Measurements from ENCODE around the gene PTPRG.

Gene PTPRG

DNA sequence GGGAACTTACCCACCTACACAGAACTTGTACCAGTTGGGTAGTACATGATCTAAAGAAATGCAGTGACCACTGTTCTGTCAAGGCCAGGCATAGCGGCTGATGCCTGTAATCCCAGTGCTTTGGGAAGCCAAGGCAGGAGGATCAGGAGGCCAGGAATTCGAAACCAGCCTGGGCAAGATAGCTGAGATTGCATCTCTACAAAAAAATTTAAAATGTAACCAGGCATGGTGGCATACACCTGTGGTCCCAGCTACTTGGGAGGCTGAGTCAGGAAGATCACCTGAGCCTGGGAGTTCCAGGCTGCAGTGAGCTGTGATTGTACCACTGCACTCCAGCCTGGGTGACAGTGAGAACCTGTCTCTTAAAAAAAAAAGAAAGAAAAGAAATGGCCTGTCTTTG lies 491.0 kb downstream of the PTPRG start:
- DNase-seq (ENCODE audit: low read depth in 2 of 2) = no peak

DNA sequence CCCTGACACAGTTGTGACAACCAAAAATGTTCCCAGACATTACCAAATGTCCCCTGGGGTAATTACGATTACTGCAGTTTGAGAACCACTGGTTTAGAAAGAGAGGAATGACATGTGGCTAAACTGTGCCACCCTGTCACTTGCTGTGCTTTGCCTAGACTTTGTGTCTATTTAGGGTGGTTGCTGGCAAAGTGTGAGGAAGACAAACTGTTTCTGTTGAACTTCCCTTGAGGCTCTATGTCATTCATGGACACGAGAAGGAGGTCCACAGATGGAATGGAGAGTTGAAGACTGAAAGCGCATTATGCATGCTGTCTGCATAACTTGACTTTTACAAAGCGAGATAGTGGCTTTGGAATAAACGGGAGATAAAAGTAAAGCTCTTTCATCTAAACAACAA lies 495.3 kb downstream of the PTPRG start:
- no peak for DNase-seq (ENCODE audit: low read depth in 2 of 2)

DNA sequence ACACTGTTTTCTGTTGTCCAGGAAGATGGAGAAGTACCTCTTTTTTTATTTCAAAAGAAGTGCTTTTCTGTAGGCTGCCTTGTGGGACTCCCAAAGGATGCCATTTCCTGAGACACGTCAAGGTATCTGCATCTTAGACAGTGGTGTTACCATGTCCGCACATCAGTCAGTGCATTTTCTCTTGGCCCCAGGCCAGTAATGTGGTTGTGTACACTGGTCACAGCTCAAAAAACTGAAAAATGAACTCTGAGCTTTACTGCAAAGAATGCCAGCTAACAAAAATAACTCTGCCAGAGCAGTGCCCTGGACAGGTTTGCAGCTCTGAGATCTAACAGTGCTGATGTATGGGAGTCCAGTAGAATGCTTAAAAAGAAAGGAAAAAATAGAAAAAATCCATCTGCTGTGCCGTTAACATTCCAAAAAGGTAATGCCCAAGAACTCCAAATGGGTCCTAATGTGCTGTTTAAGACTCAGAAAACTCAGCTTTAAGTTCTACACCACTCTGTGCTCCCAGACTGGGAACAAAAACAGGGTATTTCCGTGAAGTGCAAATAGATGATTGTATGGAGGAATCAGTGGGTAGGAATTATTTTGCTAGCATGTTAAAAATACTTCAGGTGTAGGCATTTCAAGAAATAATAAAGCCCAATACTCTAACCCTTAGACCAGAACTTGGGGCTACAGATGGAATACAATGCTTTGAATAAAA lies 496.1 kb downstream of the PTPRG start:
- DNase-seq (ENCODE audit: low read depth in 2 of 2) = no peak

DNA sequence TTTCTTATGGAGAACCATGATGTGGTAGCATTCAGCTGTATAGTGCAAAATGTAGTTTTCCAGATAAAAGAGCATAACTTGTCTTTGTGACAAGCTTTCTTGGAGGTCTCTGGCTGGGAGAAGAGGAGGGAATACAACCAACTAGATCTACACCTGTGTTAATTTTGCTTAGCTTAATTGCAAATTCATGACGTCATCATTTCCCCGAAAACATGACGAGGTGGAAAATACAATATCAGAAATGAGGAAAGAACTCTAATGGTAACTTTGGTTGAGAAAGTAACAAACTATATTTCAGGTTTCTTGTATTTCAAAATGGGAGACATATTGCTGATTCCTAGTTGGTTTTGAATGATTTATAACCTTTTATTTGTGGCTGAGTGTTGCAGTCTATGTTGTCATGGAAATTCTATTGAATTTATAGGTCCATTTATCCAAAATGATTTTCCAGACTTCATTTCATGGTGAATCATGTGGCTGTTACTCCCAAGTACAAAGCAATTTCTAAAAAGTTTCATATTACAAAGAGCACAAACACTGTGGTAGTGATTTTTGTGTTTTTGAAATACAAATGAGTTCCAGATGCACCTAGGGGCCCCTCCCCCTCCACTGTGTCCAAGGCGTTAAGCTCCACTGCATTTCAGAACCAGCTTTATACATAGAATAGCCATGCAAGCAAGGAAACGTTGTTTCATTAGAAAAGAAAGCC lies 504.8 kb downstream of the PTPRG start:
- DNase-seq (ENCODE audit: low read depth in 2 of 2) = no peak

DNA sequence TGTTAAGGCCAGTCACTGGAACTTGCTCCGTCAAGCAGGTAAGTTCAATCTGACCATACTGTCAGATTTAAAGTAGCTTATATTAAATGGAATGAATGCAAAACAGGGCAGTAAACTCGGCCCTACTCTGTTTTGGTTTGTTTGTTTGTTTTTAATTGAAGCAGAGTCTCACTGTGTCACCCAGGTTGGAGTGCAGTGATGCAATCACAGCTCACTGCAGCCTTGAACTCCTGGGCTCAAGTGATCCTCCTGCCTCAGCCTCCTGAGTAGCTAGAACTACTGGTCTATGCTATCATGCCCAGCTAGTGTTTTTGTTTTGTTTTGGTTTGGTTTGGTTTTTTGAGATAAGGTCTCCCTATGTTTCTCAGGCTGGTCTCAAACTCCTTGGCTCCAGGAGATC lies 507.0 kb downstream of the PTPRG start:
- DNase-seq (ENCODE audit: low read depth in 2 of 2) = no peak

DNA sequence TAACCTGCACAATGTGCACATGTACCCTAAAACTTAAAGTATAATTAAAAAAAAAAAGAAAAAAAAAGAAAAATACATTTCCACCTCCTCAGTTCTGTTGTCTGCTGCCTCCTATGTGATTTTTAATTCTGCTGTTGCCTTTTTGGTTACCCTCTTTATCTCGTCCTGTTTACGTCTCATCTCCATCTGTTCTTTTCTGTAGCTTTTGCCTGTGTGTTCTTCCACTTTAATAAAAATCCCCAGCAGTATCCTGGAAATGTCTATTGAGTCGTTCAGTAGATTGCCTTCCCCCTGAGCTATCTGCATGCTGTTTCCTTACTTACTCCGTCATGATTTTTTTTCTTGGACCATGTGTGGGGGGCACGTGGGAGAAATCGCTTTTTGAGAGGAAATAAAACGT lies 509.5 kb downstream of the PTPRG start:
- no peak for DNase-seq (ENCODE audit: low read depth in 2 of 2)

DNA sequence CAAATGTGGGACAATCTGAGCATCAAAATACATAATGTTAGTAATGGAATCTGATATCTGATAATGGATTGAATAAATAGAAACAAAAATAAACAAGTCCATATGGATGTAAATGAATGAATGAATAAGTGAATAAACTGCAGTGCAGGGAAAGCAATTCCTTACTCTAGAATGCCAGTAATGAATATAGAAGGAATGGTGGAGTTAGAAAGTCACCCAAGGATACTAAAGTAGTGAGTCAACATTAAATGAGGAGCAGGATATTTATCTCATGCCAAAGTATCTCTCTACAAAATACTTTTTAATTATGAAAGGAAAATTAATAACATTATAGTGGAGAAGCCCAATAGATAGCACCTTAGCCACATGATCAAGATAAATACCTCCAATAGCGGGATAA lies 511.7 kb downstream of the PTPRG start:
- DNase-seq (ENCODE audit: low read depth in 2 of 2) = no peak

DNA sequence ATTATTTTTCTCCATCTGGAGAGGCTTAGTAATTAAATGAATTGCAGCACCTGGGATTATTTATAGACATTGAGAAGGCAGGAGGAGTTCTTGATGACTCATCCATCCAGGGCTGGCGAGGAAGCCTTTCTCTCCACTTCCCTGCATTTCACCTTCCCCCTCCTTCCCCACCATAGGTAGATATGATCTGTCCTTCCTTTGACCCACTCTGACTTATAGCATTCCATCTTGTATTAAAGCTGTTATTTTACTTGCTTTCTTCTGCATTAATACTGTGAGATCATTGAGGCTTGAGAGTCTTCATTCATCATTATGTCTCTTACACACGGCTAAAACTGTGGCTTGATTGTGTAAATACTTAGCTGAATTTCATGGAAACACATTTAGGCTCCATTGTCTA lies 523.2 kb downstream of the PTPRG start:
- no peak for DNase-seq (ENCODE audit: low read depth in 2 of 2)

DNA sequence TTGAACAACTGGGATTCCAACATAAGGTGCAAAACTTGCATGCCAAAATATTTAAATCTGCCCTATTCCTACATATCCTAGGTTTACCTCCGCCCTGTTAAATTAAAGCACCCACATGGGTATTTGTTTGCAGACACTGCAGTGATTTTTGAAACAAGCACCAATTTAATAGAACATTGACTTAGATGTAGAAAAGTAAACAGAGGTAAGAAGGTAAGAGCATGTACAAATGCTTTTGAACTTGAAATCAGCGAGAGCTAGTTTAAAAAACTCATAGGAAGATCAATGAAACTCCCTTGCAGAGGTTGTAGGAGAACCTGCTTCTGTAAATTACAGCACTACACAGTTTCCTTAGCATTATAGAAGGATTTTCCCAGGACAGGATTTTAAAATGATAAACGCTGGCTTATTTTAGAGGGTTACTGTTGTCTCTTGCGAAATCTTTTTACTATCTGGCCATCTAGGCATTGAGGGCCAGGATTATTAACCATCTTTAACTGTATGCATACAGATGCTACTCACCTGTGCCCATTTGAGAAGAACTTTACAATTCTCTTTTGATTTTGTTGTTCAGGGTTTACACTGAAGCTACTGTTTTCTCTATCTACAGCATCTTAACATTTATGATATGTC lies 527.2 kb downstream of the PTPRG start:
- DNase-seq (ENCODE audit: low read depth in 2 of 2) = no peak

DNA sequence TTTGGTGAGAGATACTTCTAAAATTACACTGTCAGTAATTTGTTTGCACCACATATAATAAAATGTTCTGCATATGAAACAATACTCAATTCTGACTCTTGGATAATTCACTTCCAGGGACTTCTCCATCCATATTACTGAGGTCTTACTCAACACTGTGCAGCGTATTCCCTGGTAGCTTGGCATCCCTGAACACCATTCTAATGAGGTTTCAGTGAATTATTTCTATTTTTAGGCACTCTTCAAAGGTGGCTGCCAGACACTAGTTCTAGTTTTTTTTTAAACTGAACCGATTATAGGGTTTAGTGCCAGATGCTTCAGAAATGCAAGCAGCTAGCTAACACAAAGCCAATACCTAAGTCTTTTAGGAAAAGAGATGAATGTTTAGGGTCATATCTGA lies 528.7 kb downstream of the PTPRG start:
- DNase-seq (ENCODE audit: low read depth in 2 of 2) = no peak

DNA sequence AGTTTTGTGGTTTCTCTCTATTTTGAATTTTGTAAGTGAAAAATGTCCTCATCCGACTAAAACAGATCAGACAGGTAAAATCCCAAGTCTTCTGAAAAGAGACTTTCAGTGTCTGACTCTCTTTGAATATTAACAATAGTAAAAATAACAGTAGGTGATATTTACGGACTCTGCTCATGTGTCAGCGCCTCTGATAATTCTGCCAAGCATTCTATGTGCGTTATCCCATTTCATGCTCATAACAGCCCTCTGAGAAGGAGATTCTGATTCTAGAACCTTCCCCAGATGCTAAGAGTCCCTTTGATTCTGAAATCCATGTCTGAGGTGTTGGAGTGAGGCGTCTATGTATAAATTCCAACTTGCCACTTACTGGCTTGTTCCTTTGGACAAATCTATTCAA lies 529.1 kb downstream of the PTPRG start:
- no peak for DNase-seq (ENCODE audit: low read depth in 2 of 2)

DNA sequence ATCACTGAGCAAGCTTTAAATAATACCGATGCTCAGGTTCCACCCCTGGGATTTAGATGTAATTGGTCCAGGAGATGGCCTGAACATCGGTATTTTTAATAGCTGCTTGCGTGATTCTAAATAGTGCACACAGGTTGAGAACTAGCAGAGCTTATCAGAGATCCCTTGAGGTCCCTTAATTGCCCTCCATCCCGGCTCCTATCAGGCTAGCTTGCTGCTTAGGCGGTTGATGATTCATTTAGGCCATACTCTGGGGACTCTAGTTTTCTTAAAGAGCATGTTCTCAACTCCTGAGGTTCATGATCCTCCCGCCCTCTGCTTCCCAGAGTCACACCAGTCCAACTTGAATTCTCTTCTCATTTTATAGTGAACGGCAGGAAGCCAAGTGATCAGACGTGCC lies 531.7 kb downstream of the PTPRG start:
- DNase-seq (ENCODE audit: low read depth in 2 of 2) = no peak

DNA sequence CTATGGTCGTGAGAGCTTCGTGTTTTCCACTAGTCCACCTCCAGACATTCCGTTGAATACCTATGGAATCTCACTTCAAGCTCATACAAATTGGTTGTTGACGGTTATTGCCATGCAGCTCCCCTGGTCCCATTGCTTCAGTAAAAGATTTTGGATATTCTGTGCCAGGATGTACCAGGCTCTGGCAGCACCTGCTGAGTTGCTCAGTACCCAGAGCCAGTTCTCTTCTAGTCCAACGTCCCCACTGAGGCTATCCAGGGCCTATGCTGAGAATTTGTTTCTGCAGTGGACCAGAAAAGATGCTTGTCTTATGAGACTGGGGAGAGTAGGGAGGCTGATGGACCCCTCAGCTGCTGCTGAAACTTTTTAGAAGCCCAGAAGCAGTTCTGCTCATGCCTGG lies 533.1 kb downstream of the PTPRG start:
- no peak for DNase-seq (ENCODE audit: low read depth in 2 of 2)

DNA sequence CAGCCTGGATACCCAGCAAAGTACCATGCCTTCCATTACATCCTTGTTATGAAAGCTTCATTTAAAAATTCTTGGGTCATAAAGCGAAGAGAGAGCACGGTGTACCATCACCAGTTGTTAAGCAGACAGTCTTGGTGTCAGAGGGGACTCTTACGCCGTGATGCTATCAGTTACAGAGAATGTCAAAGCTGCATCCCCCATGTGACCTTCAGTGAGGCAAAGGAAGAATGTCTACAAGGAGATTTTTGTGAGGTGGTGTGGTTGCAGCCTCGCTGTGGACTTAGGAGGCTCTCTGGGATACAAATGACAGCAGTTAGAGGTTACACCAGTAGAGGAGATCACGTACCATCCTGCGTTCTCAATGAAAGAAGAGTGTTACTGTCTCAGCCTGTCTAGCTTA lies 533.7 kb downstream of the PTPRG start:
- DNase-seq (ENCODE audit: low read depth in 2 of 2) = no peak

DNA sequence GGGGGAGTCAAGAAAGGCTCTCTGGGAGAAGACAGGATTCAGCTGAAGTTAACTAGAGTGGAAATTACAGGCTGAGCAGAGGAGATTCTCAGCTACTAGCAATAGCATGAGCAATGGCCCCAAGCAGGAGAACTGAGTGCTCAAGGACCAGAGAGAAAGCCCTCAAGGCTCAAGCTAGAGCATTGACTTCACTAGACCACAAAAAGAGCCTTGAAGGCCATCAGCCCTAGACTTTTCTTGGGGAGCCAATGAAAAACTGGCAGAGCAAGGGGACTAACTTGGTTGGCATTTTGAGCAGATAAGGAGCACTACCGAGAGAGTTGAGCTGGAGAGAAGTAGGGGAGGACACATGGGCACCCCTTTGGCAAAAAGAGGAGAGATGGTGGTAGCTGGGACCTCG lies 534.4 kb downstream of the PTPRG start:
- DNase-seq (ENCODE audit: low read depth in 2 of 2) = no peak

DNA sequence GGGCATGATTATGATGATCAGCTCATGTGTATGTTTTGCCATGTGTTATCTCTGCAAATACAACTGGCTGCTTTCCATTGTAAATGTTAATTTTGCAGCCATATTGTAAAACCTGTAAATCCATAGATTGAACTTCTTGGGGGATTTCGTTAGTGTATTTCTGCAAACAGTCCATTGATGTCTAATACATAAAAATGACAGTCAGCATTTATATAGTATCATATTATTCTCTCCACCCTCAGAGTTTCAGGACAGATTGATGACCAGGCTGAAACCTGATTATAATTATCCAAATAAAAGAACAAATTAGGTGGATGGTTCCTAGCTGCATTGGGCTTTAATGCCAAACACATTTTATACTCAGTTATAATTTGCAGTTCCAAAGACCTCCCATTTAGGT lies 535.1 kb downstream of the PTPRG start:
- no peak for DNase-seq (ENCODE audit: low read depth in 2 of 2)

DNA sequence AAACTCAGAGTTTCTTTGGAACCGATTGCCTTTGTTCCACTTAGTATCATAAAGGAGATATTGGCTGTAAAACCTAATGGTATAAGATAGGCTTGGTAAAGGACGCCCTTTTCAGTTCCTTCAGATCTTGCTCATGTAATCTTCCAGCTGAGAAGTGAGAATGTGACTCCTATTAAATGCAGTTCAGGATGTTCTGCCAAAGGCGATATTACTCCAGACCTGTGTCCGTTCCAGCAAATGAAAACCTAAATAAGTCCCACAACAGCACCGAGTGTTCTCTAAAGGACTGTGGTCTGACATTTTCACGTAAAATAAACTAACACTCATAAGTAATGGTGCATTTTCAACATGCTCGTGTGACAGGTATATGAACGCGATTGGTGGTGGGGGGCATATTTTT lies 535.8 kb downstream of the PTPRG start:
- no peak for DNase-seq (ENCODE audit: low read depth in 2 of 2)

DNA sequence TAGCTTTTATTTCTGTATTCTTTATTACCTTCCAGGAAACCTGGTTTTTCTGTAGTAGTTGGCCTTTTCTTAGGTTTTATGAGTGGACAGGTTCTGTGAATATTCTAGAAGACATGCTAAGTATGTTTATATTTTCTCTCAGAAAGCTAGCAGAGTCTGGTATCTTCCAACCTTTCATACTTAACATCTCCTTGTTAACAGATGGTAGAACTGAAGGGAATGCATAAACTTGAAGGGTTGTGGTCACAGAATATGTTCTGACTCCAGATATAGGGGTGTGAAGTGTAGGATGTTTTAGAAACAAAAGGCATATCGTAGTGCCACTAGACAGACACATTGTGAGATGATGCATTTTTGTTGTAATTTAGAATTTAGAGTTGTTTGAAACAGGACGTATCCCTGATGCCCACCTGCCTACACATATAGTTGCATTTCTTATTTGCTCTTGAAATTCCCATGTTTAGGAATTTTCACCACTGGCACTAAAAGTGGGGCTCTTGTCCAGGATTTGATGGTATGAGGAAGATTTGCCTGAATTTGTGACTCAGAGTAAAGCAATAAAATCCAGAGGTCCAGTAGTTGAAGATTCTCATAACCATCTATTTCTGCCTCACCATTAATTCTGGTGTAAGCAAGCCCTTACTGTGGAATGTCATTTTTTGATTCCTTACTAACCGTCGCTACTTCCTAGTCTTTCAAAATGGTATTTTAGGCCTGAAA lies 537.4 kb downstream of the PTPRG start:
- no peak for DNase-seq (ENCODE audit: low read depth in 2 of 2)

DNA sequence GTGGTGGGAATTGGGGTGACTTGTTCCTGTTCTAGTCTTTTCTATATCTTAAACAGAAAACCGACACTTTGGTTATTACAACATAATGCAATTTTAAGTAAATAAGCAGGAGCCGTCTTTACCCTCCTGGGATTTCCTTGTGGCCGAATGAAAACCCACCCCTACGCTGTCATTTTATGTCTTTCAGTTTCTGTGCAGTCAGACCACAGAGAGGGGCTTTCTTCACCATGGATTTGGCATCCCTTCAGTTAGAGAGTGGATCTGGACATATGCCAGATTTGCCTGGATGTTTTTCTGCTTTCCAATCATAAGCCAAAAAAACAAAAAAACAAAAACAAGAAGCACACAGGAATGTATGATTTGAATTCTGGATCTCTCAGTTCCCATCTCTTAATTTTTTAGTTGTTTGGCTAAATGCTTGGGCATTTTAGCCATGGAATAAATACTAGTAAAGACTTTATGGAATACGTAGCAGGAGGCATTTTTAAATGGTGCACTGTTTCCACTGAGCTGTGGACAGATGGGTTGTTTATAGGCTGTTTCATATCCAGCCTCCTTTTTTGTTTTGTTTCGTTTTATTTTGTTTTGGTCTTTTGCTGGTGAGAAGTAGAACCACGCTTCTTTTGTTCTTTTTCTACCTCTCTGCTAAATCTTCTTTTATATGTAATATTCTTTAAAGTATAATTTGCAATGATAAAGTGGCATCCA lies 539.1 kb downstream of the PTPRG start:
- no peak for DNase-seq (ENCODE audit: low read depth in 2 of 2)

DNA sequence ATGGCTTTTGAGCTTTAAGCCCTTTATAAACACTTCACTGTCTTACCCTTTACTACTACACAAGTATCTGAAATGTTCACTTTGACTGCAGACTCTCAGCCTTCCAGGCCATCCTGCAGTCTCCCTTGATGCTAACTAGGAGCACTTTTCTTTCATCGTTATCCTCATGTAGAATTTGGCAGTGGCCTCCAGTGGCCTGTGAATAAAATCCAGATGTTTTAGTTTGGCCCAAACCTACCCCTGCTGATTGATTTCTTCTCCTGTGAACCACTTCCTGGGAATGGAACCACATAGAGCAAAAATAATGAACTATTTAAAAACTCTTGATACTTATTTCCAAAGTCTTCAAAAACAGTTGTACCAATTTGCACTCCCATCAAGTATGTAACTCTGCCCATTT lies 540.1 kb downstream of the PTPRG start:
- no peak for DNase-seq (ENCODE audit: low read depth in 2 of 2)

DNA sequence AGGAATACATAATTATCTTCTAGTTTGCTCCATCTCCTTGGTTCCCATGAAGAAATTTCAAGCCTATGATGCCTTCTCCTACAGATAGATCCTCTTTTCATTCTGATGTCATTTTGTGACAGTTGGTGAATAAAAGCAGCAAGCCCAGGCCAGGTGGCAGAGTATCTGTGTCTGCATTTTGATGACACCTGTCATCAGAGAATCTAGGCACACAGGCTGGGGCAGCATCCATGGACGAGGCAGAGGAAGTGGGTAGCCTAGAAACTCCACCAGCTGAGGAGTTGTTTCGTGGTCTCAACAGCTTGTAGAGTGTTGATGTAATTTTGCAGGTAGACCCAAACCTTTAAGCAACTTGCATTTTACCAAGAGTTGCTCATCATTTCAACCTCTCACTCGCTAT lies 542.2 kb downstream of the PTPRG start:
- DNase-seq (ENCODE audit: low read depth in 2 of 2) = no peak

DNA sequence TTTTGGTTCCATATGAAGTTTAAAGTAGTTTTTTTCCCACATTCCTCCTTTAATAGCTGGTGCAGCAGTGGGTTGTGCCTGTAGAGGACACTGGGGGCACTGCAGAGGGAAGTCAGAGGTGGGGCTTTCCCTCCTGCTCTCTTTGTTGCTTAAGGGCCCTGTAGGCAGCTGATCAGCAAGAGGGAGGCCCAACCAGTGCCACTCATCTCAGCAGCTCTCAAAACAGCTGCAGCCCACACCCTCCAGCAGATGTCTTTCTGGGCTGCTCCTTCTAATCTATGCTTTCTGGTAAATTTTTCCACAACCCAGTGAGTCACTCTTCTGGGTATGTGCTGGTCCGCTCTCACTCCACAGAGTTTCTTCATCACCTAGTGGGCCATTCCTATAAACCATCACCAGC lies 548.2 kb downstream of the PTPRG start:
- no peak for DNase-seq (ENCODE audit: low read depth in 2 of 2)
